ENCODE data around the gene ANKRD18A.
"Not testable (repeated sequence)": the region's sequence is repeated elsewhere in the genome, so short reads cannot be mapped to it uniquely, and the experiment has no call there.

The ANKRD18A gene

DNA sequence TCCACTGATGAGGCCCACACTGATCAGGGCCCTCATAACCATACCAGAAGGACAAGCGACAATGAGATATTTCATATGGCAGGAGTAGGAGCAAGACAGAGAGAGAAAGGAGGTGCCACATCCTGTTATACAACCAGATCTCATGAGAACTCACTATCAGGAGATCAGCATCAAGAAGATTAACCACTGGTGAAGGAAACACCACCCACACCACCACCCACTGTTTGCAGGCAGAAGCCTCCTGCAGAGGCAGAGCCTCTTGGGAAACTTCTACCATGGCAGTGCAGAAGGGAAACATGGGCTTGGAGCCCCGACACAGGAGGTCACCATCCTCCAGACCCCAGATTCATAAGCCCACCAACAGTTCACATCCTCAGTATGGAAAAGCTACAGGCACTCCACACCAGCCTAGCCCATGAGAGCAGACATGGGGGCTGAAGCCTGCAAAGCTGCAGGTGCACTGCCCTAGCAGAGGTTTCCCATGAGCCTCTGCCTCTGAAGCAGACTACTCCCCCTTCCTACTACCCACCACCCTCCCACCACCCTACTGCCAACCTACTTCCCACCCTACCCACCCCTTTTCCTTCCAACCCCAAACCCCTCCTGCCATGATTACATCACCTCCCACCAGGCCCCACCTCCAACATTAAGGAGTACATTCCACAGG lies 73.8 kb downstream of the ANKRD18A start:
- not testable (repeated sequence) for DNase-seq (ENCODE audit: low spot score); FAIRE-seq

DNA sequence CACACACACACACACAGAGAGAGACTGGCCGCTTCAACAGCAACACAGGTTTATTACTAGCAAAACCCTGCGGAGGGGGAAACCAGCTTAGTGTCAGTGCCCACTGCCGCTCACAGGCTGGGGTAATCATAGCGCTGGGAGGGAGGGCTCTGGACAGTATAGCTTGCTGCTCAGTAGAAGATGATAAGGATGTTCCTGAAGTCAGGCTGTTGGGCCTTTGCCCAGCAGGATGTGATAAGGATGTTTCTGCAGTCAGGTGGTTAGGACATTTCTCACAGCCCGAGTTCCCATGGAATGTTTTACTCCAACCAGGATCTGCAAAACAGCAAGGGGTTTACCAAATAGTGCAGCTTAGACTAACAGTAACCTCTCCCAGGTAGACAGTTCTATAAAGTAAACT lies 79.9 kb downstream of the ANKRD18A start:
- not testable (repeated sequence) for DNase-seq (ENCODE audit: low spot score); FAIRE-seq

DNA sequence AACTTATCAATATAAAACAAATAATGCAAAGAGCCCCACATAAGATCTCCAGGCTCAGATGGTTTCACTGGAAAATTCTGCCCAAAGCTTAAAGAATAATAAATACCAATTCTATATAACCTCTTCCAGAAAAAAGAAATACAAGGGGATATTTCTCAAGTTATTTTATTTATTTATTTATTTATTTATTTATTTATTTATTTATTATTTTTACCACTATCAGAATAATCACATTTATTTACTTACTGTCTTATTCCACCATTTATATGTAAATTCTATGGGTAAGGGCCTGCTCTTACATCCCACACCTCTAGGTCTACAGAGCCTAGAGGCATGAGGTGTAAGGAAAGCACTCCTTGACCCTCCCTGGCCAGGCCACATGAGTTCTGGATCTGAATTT lies 91.1 kb downstream of the ANKRD18A start:
- no peak for FAIRE-seq

DNA sequence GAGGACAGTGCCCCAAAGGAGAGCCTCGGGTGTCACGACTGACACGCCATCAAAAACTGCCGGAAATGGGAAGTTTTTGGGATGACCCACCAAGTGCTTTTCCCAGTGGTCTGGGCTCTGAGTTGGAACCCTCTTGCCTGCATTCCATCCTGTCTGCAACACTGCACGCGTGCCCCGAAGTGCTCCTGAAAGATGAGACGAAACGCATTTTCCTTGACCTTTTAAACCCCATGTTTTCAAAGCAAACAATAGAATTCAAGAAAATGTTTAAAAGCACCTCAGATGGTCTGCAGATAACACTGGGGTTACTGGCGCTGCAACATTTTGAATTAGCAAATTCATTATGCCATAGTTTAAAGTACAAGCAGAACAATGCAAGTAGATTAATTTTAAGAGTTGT lies 92.9 kb downstream of the ANKRD18A start:
- no peak for FAIRE-seq
- DNase-seq (ENCODE audit: low spot score): no peak

More for the DNA sequence above, 91.1 kb downstream of the ANKRD18A start:
- no peak for DNase-seq (ENCODE audit: low spot score)

DNA sequence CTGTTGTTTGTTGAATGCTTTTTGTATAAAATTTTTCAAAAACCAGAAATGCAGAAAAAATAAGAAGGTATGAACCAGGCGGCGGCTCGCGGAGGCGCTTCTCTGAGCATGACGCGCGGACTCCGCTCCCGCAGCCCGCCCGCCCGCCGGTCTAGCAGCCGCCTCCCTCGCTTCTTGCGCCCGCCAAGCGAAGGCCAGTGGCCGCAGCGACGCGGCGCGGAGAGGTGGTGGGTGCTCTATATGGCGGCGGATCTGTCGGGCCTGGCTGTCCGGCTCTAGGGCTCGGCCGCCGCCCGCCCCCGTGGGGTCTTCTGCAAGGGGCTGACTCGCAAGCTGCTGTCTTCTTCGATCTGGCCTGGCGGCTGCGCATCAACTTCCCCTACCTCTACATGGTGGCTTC lies 93.8 kb downstream of the ANKRD18A start:
- FAIRE-seq: no peak

DNA sequence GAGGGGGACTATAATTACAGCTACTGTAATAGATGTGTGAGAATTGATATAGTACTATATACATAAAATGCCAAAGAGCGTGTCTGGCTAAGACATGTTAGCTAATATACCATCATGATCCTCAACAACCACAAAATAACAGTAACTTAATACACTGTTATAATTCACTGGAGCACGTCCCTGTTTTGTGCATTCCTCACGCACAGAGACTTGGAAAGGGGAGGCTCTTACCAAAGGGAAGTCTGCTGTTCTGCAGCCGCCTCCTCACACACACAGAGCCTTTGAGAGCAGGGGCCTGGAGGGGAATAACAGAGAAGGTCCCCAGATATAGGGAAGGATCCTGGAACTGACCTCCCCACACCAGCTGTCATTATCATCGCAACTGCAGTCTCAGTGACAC lies 97.3 kb downstream of the ANKRD18A start:
- FAIRE-seq: no peak

More for the DNA sequence above, 93.8 kb downstream of the ANKRD18A start:
- no peak for DNase-seq (ENCODE audit: low spot score)

DNA sequence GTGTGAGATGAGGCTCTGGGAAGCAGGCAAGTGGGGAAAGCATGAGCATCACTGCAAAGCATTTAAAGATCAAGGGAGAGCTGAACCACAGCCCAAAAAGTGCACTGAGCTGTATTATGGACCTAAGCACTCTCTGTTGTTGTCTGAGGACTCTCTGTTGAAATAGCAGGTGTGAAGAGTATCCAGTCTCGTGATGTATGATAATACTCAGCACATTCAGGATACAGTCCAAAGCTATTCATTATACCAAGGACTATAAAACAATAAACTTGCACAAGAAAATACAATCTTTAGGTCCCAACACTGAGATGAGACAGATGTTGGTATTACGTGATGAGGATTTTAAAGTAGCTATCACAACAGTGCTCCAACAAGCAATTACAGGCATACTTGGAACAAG lies 98.6 kb downstream of the ANKRD18A start:
- no peak for DNase-seq (ENCODE audit: low spot score)

More for the DNA sequence above, 97.3 kb downstream of the ANKRD18A start:
- DNase-seq (ENCODE audit: low spot score): no peak

More for the DNA sequence above, 98.6 kb downstream of the ANKRD18A start:
- no peak for FAIRE-seq
